GM21526 (cell line): ENCODE results near the gene PHF11.
"Not testable (repeated sequence)": the region's sequence is repeated elsewhere in the genome, so short reads cannot be mapped to it uniquely, and the experiment has no call there.

Source experiments
- ATAC-seq: cut with Tn5 transposase; IDR thresholded peaks from one replicate; pipeline ENCODE4 v1.9.1; 2021; ENCODE audit warnings: moderate library complexity; ENCODE audit not compliant: unreplicated experiment, low FRiP score

The PHF11 gene

GRCh38 chr13:49543656-49544055 is 47.9 kb downstream of the PHF11 start:
- ATAC-seq = no peak

- no peak for ATAC-seq
Measured at GRCh38 chr13:49545661-49546060, 49.9 kb downstream of the PHF11 start.

DNA sequence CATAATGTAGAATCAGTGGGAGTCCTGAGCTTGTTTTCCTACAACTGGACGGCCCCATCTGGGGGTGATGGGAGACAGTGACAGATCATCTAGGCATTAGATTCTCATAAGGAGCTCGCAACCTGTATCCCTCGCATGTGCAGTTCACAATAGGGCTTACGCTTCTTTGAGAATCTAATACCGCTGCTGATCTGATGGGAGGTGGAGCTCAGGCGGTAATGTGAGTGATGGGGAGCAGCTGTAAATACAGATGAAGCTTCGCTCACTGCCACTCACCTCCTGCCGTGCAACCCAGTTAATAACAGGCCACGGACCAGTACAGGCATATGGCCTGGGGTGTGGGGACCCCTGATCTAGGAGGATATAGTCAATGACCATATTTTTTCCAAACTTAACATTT is 50.8 kb downstream of the PHF11 start:
- ATAC-seq = no peak

- no peak for ATAC-seq
Measured at GRCh38 chr13:49549289-49549688, 53.5 kb downstream of the PHF11 start.

DNA sequence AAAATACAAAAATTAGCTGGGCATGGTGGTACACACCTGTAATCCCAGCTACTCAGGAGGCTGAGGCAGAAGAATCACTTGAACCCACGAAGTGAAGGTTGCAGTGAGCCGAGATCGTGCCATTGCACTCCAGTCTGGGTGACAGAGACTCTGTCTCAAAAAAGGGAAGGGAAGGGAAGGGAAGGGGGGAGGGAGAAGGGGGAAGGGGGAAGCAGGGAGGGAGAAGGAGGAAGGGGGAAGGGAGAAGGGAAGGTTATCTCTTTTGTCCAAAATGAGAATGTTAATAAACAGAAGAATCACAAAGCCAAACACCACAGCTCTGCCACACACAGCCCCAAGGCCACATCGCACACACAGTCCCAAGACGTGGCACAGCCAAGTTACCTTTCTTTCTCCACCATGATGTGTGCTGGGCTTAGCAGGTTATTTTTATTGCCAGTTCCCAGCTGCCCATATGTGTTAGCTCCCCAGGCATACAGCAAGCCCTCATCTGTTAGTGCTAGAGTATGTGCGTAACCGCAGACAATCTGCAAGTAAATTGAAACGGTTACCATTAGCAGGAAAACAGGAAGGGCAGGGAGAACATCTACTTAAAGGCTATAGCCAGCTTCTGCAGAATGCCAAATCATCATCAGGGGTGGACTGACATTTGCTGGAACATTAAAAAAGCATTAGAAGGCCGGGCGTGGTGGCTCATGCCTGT is 55.3 kb downstream of the PHF11 start:
- no peak for ATAC-seq

DNA sequence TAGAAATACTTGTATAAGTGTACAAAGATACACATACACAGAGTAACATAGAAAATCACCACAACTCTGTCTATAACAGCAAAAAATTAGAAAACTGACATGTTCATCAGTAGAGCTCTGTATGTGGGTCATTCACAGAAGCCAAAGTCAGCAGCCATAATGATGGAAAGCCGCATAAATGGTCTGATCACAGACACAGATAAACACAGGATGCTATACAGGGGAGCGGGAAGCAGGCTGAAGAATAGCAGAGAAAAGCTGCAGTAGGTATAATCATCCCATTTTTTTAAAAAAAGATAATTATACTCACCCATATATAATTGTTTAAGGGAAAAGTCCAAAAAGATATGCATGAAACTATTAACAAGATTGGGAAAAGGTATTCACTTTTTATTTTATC is 58.1 kb downstream of the PHF11 start:
- no peak for ATAC-seq

GRCh38 chr13:49554387-49554786 is 58.6 kb downstream of the PHF11 start:
- no peak for ATAC-seq

DNA sequence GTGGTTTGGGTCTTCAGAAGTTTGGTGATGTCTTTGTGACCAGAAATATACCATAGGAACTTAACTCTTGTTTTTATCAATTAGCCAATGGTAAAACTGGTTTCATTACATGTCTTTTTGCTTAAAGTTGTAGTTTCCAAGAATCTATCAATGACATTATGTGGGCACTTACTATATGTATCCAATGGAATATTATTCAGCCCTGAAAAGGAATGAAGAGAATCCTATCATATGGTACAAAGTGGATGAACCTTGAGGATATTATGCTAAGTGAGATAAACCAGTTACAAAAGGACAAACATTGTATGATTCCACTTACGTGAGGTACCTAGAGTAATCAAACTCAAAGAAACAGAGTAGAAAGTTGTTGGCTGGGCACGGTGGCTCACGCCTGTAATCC is 63.3 kb downstream of the PHF11 start:
- no peak for ATAC-seq

DNA sequence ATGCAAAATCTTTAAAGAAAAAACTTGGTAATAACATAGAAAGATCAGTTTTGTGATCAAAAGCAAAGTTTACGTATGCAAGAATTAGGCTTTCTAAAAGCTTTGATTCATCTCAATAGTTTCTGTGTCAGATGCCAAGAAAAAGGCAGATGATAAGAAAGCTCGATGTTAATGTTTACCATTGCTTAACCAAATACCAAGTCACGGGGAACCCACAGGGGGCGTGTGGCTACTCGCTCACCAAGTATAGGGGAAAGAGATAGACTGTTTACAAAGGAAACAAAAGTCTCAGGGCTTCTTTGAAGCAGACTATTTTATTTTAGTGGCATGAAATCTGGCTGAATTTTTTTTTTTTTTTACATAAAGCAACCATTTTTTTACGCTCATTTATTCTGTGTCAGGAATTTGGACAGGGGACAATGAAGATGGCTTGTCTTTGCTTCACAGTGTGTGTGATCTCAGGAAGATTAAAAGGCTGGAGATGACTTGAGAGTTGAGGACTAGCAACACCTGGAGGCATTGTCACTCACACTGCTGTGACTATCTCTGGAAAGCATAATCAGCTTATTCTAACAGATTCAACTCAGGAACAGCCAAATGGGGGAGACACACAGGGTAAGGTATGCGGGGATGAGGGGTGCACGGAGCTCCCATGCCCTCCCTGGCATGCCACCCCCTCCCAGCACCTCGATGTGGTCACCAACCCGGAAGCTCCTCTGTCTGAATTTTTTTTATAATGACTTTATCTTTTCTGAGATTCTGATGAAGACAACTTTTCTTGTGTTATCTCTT is 64.7 kb downstream of the PHF11 start:
- no peak for ATAC-seq

DNA sequence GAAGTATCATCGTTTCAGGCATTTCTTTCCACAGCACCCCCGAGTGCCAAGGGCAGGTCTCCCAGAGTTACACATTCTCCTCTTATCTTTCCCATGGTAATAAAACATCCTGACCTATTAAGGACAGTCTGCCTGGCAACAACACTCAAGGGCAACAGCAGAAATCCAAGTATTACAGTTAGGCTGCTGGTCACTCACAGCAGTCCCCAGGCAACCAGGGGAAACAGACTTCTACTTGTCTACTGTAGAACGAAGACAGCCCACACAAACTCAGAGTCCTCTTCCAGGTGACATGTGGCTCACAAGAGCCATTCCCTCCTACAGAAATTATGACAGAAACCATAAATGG is 65.3 kb downstream of the PHF11 start:
- ATAC-seq = no peak

GRCh38 chr13:49563516-49563915 is 67.8 kb downstream of the PHF11 start:
- ATAC-seq = no peak

DNA sequence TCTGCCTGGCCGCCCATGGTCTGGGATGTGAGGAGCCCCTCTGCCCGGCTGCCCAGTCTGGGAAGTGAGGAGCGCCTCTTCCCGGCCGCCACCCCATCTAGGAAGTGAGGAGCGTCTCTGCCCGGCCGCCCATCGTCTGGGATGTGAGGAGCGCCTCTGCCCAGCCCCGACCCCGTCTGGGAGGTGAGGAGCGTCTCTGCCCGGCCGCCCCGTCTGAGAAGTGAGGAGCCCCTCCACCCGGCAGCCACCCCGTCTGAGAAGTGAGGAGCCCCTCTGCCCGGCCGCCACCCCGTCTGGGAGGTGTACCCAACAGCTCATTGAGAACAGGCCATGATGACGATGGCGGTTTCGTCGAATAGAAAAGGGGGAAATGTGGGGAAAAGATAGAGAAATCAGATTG is 69.7 kb downstream of the PHF11 start:
- ATAC-seq = not testable (repeated sequence)

DNA sequence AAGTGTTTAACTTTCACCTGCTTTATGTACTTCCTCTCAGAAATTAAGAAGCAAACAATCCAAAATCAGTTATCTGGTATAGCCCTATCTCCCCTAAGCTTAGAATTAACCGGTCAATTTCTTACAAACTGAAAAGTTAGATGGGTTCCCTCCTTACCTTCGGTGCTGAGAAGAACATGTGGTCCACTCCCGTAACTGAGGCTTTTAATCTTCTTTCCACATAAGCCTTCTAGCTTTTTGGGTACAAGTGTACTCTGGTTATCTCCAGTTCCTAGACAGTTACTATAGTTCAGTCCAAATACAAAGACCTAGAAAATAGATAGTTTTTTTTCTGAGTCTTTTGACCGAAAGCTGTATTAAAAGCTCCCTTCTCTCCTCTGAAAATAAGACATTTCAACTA is 70.7 kb downstream of the PHF11 start:
- no peak for ATAC-seq

DNA sequence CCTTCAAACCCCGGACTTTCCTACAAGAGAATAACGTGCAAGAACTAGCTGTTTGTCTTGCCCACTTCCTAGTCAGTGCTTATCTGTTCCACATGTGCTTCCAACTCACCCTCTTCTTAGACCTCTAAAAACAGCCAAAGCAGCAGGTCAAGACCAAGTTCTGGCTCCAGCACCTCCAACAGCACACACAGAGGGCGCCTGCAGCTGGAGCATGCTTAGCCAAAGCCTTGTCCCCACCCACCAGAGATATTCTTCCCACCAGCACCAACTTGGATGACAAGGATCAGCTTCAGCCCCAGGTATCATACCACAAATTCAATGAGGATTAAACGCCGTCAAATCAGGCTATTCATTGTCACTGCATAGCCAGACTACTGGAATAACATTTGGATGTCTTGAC is 71.7 kb downstream of the PHF11 start:
- no peak for ATAC-seq

- ATAC-seq = no peak
Measured at GRCh38 chr13:49569993-49570689, 74.4 kb downstream of the PHF11 start.

GRCh38 chr13:49571299-49572240 is 75.8 kb downstream of the PHF11 start:
- no peak for ATAC-seq
